ENCODE measurements around the gene SAP30BP. TPM values are rescaled to one million over a fixed set of nuclear protein-coding genes. Genes with fewer than 3 reads are reported as not detected.
A peak's percentile ranks its signal among the peaks of the same experiment; 100 is the strongest.

SAP30BP gene
- total and polyA plus RNA-seq, 2 of the 8 experiments (the other 6 are each of a cell fraction or from before 2014, with no cell fraction given): 63.3 to 79.9 TPM

DNA sequence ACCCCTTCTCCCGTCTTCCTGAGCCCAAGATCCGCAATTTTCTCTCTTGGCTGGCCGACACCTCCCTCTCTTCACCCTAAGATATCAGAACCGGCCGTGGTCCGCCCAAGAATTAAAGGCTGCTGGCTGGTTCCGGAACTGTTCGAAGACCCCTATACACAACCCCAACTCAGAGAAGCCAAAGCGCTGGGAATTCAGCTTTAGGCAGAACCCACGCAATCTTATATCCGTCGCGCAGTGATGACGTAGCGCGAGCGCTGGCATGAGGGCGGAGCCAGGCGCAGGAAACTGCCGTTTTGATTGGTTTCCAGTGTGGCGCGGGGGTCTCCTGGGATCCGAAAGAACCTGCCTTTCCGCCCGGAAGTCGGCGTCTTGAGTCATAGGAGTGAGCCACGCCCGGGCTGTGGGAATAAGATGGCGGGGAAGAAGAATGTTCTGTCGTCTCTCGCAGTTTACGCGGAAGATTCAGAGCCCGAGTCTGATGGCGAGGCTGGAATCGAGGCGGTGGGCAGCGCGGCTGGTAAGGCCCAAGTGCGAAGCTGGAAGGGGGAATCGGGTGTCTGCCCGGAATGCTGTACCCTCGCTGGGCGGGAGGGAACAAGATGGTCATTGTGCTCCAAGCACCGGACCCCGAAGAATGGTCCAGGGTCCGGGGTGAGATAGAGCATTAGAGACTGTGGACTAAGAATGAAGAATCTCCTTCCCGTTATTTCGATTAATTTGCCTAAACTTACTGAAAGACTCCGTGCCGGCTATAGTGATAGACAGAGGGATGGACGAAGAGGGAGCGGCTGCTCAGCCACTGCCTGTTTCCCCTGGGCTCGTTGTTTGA, at the start of gene SAP30BP, which contains the start of gene RECQL5 (continued):
- TF ChIP-seq, protein P1, sequence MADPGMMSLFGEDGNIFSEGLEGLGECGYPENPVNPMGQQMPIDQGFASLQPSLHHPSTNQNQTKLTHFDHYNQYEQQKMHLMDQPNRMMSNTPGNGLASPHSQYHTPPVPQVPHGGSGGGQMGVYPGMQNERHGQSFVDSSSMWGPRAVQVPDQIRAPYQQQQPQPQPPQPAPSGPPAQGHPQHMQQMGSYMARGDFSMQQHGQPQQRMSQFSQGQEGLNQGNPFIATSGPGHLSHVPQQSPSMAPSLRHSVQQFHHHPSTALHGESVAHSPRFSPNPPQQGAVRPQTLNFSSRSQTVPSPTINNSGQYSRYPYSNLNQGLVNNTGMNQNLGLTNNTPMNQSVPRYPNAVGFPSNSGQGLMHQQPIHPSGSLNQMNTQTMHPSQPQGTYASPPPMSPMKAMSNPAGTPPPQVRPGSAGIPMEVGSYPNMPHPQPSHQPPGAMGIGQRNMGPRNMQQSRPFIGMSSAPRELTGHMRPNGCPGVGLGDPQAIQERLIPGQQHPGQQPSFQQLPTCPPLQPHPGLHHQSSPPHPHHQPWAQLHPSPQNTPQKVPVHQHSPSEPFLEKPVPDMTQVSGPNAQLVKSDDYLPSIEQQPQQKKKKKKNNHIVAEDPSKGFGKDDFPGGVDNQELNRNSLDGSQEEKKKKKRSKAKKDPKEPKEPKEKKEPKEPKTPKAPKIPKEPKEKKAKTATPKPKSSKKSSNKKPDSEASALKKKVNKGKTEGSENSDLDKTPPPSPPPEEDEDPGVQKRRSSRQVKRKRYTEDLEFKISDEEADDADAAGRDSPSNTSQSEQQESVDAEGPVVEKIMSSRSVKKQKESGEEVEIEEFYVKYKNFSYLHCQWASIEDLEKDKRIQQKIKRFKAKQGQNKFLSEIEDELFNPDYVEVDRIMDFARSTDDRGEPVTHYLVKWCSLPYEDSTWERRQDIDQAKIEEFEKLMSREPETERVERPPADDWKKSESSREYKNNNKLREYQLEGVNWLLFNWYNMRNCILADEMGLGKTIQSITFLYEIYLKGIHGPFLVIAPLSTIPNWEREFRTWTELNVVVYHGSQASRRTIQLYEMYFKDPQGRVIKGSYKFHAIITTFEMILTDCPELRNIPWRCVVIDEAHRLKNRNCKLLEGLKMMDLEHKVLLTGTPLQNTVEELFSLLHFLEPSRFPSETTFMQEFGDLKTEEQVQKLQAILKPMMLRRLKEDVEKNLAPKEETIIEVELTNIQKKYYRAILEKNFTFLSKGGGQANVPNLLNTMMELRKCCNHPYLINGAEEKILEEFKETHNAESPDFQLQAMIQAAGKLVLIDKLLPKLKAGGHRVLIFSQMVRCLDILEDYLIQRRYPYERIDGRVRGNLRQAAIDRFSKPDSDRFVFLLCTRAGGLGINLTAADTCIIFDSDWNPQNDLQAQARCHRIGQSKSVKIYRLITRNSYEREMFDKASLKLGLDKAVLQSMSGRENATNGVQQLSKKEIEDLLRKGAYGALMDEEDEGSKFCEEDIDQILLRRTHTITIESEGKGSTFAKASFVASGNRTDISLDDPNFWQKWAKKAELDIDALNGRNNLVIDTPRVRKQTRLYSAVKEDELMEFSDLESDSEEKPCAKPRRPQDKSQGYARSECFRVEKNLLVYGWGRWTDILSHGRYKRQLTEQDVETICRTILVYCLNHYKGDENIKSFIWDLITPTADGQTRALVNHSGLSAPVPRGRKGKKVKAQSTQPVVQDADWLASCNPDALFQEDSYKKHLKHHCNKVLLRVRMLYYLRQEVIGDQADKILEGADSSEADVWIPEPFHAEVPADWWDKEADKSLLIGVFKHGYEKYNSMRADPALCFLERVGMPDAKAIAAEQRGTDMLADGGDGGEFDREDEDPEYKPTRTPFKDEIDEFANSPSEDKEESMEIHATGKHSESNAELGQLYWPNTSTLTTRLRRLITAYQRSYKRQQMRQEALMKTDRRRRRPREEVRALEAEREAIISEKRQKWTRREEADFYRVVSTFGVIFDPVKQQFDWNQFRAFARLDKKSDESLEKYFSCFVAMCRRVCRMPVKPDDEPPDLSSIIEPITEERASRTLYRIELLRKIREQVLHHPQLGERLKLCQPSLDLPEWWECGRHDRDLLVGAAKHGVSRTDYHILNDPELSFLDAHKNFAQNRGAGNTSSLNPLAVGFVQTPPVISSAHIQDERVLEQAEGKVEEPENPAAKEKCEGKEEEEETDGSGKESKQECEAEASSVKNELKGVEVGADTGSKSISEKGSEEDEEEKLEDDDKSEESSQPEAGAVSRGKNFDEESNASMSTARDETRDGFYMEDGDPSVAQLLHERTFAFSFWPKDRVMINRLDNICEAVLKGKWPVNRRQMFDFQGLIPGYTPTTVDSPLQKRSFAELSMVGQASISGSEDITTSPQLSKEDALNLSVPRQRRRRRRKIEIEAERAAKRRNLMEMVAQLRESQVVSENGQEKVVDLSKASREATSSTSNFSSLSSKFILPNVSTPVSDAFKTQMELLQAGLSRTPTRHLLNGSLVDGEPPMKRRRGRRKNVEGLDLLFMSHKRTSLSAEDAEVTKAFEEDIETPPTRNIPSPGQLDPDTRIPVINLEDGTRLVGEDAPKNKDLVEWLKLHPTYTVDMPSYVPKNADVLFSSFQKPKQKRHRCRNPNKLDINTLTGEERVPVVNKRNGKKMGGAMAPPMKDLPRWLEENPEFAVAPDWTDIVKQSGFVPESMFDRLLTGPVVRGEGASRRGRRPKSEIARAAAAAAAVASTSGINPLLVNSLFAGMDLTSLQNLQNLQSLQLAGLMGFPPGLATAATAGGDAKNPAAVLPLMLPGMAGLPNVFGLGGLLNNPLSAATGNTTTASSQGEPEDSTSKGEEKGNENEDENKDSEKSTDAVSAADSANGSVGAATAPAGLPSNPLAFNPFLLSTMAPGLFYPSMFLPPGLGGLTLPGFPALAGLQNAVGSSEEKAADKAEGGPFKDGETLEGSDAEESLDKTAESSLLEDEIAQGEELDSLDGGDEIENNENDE (IDR thresholded peaks at IDR 0.05; ENCODE audit: insufficient replicate concordance, low read length): no peak
- TF ChIP-seq, protein P2, sequence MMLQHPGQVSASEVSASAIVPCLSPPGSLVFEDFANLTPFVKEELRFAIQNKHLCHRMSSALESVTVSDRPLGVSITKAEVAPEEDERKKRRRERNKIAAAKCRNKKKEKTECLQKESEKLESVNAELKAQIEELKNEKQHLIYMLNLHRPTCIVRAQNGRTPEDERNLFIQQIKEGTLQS (IDR thresholded peaks at IDR 0.05; ENCODE audit: insufficient read depth, low read depth, low read length): peak; percentile 59; the same call in 1 of the 2 replicates
- TF ChIP-seq SUZ12 (IDR thresholded peaks at IDR 0.05; ENCODE audit: low read length) (no peak), RXRA (IDR thresholded peaks at IDR 0.05; ENCODE audit: insufficient read depth, low read depth, low read length) (no peak), CEBPB (IDR thresholded peaks at IDR 0.05; ENCODE audit: low read depth, low read length) (no peak; the same call in 1 of the 2 replicates), RBBP5 (IDR thresholded peaks at IDR 0.05; ENCODE audit: borderline replicate concordance, low read depth, low read length) (peak; percentile 85), TAF7 (optimal IDR thresholded peaks at IDR 0.05; ENCODE audit: borderline replicate concordance, low read depth, low read length) (peak; percentile 37), PHF8 (conservative IDR thresholded peaks at IDR 0.05; ENCODE audit: low read depth, low read length) (peak; percentile 95), KDM5A (IDR thresholded peaks at IDR 0.05; ENCODE audit: low read length) (peak; percentile 100)

Data from H1 (cell line).